Right lobe of liver (tissue), 4 donors: ENCODE measurements around the gene NSUN4.

Experiments used
- POLR2A ChIP-seq: fragments of 450-650 bp; IDR thresholded peaks from one replicate; pipeline ENCODE4 v1.6.1; 2017; ENCODE audit warnings: antibody characterized with exemption, mild to moderate bottlenecking
- TF ChIP-seq, protein P1 (sequence below), 4 donors: fragments of 200-600 bp in 3 of 4; fragments of 450-650 bp in 1 of 4; IDR thresholded peaks; one replicate each; pipeline versions ENCODE4 v1.5.1 to v1.8.0; 2016 to 2022; ENCODE audit warnings: antibody characterized with exemption in 4 of 4, mild to moderate bottlenecking in 2 of 4
- donor health status: DM: no; HTN: no; CAD: no.
- donor health status: DM: no; HTN: no; CAD: no.
- donor health status: DM: no; HTN: yes; CAD: no.

DNA sequence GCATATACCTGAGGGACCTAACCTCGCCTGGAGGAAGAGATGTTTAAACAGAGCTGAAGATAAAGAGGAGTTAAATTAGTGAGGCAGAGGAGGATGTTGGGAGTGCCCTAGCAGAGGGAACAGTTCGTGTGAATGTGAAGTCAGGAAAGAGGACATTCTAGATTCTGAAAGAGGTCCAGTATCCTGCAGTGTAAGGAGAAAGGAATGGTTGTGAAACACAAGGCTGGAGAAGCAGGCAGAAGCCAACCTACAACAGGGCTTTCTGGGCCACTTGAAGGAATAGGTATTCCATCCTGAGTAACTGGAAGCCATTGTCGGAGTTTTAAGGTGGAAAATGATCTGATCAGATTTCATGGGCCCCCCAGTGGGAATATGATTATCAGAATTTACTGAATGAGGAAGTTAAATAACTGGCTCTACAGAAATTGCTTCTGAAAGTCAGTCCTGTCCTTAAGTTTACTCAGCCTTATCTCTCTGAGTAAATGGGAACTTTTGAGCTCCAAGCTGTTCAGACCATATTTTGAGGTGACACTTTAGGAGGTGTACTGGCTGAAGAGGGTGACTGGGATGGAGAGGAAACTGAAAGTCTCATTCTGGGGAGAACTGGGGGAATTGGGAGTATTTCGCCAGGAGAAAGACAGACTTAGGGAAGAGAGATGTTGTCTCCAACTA lies 29.1 kb downstream of the NSUN4 start:
- TF ChIP-seq, protein P1, sequence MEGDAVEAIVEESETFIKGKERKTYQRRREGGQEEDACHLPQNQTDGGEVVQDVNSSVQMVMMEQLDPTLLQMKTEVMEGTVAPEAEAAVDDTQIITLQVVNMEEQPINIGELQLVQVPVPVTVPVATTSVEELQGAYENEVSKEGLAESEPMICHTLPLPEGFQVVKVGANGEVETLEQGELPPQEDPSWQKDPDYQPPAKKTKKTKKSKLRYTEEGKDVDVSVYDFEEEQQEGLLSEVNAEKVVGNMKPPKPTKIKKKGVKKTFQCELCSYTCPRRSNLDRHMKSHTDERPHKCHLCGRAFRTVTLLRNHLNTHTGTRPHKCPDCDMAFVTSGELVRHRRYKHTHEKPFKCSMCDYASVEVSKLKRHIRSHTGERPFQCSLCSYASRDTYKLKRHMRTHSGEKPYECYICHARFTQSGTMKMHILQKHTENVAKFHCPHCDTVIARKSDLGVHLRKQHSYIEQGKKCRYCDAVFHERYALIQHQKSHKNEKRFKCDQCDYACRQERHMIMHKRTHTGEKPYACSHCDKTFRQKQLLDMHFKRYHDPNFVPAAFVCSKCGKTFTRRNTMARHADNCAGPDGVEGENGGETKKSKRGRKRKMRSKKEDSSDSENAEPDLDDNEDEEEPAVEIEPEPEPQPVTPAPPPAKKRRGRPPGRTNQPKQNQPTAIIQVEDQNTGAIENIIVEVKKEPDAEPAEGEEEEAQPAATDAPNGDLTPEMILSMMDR (IDR thresholded peaks at IDR 0.05): no peak
- no peak for TF ChIP-seq POLR2A
